HL-60 (cell line): ENCODE measurements around the gene GLYR1.

Experiments used
- POLR2AphosphoS5 ChIP-seq: IDR thresholded peaks from 2 replicates; pipeline ENCODE4 v1.6.1; 2012; ENCODE audit warnings: low read depth
- SPI1 ChIP-seq: IDR thresholded peaks from 2 replicates; pipeline ENCODE4 v1.6.1; 2012; ENCODE audit warnings: low read depth, mild to moderate bottlenecking, borderline replicate concordance
- TF ChIP-seq, protein P1 (sequence below): IDR thresholded peaks from one replicate; pipeline ENCODE4 v1.5.1; 2011; ENCODE audit warnings: low read length, control low read depth, inconsistent platforms; ENCODE audit not compliant: insufficient read depth

DNA sequence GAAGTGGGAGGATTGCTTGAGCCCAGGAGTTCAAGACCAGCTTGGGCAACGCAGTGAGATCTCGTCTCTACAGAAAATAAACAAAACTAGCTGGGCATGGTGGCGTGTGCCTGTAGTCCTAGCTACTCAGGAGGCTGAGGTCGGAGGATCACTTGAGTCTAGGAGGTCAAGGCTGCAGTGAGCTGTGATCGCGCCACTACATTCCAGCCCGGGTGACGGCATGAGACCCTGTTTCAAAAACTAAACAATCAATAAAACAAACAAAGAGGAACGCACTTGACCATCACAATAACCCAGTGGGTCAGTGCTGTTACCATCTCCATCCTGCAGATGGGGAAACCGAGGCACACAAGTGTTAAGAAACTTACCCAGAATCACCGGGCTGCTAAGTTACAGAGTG is 93.9 kb downstream of the GLYR1 start:
- TF ChIP-seq, protein P1, sequence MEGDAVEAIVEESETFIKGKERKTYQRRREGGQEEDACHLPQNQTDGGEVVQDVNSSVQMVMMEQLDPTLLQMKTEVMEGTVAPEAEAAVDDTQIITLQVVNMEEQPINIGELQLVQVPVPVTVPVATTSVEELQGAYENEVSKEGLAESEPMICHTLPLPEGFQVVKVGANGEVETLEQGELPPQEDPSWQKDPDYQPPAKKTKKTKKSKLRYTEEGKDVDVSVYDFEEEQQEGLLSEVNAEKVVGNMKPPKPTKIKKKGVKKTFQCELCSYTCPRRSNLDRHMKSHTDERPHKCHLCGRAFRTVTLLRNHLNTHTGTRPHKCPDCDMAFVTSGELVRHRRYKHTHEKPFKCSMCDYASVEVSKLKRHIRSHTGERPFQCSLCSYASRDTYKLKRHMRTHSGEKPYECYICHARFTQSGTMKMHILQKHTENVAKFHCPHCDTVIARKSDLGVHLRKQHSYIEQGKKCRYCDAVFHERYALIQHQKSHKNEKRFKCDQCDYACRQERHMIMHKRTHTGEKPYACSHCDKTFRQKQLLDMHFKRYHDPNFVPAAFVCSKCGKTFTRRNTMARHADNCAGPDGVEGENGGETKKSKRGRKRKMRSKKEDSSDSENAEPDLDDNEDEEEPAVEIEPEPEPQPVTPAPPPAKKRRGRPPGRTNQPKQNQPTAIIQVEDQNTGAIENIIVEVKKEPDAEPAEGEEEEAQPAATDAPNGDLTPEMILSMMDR, result no peak
- TF ChIP-seq POLR2AphosphoS5, result no peak
- TF ChIP-seq SPI1, result no peak
